H9 (cell line): ENCODE data around the gene ATP13A2. TPM values are rescaled to one million over a fixed set of nuclear protein-coding genes. Genes with fewer than 3 reads are reported as not detected.
A peak's percentile ranks its signal among the peaks of the same experiment; 100 is the strongest.

Experiments used
- DNase-seq: peaks from one replicate; pipeline ENCODE4 v3.0.0-alpha.2; 2017
- H2AFZ ChIP-seq: one replicate; pipeline ENCODE4 v1.6.1; 2013; ENCODE audit warnings: mild to moderate bottlenecking, low read length, control low read depth, moderate library complexity
- H2AK5ac ChIP-seq: 2 replicates; pipeline ENCODE4 v1.6.1; 2013; ENCODE audit warnings: low read length, control low read depth, mixed read lengths; ENCODE audit not compliant: insufficient read length
- H2BK120ac ChIP-seq: one replicate; pipeline ENCODE4 v1.6.1; 2013; ENCODE audit warnings: low read depth, mild to moderate bottlenecking, low read length, control low read depth, inconsistent platforms; ENCODE audit not compliant: poor library complexity, severe bottlenecking
- H2BK12ac ChIP-seq: 2 replicates; pipeline ENCODE4 v1.6.1; 2013; ENCODE audit warnings: low read length, control low read depth, mixed read lengths, low read depth; ENCODE audit not compliant: insufficient read length
- H2BK15ac ChIP-seq: 2 replicates; pipeline ENCODE4 v1.6.1; 2013; ENCODE audit warnings: low read depth, low read length, control low read depth
- H2BK20ac ChIP-seq: one replicate; pipeline ENCODE4 v1.6.1; 2013; ENCODE audit warnings: low read depth, mild to moderate bottlenecking, low read length, control low read depth, inconsistent platforms; ENCODE audit not compliant: poor library complexity, severe bottlenecking
- H2BK5ac ChIP-seq: 2 replicates; pipeline ENCODE4 v1.6.1; 2013; ENCODE audit warnings: low read length, control low read depth, mixed read lengths; ENCODE audit not compliant: insufficient read length
- H3K14ac ChIP-seq: 2 replicates; pipeline ENCODE4 v1.6.1; 2013; ENCODE audit warnings: low read length, control low read depth; ENCODE audit not compliant: insufficient read depth
- H3K18ac ChIP-seq: 2 replicates; pipeline ENCODE4 v1.6.1; 2013; ENCODE audit warnings: low read depth, mild to moderate bottlenecking, mixed read lengths, low read length, control low read depth; ENCODE audit not compliant: insufficient read length
- H3K23ac ChIP-seq: 2 replicates; pipeline ENCODE4 v1.6.1; 2013; ENCODE audit warnings: low read length, control low read depth, mixed read lengths, low read depth; ENCODE audit not compliant: insufficient read length
- H3K23me2 ChIP-seq: 2 replicates; pipeline ENCODE4 v1.6.1; 2013; ENCODE audit warnings: low read depth, mild to moderate bottlenecking, mixed read lengths, low read length, control low read depth; ENCODE audit not compliant: insufficient read length, poor library complexity, severe bottlenecking
- H3K27ac ChIP-seq: 2 replicates; pipeline ENCODE4 v1.5.1; 2013; ENCODE audit warnings: low read length, control low read depth, mixed read lengths, low read depth; ENCODE audit not compliant: insufficient read length
- H3K27me3 ChIP-seq: 2 replicates; pipeline ENCODE4 v1.6.1; 2013; ENCODE audit warnings: low read length, control low read depth, inconsistent platforms; ENCODE audit not compliant: insufficient read depth
- H3K4ac ChIP-seq: 2 replicates; pipeline ENCODE4 v1.6.1; 2013; ENCODE audit warnings: low read depth, mild to moderate bottlenecking, control low read depth, inconsistent platforms, low read length, moderate library complexity
- H3K4me1 ChIP-seq: 2 replicates; pipeline ENCODE4 v1.6.1; 2013; ENCODE audit warnings: low read length, control low read depth, inconsistent platforms; ENCODE audit not compliant: insufficient read depth
- H3K4me2 ChIP-seq: 2 replicates; pipeline ENCODE4 v1.6.1; 2013; ENCODE audit warnings: low read length, control low read depth, mixed read lengths; ENCODE audit not compliant: insufficient read length, insufficient read depth
- H3K56ac ChIP-seq: 2 replicates; pipeline ENCODE4 v1.6.1; 2013; ENCODE audit warnings: low read depth, mild to moderate bottlenecking, mixed read lengths, low read length, control low read depth; ENCODE audit not compliant: insufficient read length
- H3K79me1 ChIP-seq: 2 replicates; pipeline ENCODE4 v1.6.1; 2013; ENCODE audit warnings: low read depth, mild to moderate bottlenecking, moderate library complexity, low read length, control low read depth, inconsistent platforms; ENCODE audit not compliant: insufficient read depth, poor library complexity, severe bottlenecking
- H3K79me2 ChIP-seq: 2 replicates; pipeline ENCODE4 v1.6.1; 2013; ENCODE audit warnings: low read length, control low read depth, inconsistent platforms; ENCODE audit not compliant: insufficient read depth
- H3K9ac ChIP-seq: 2 replicates; pipeline ENCODE4 v1.6.1; 2013; ENCODE audit warnings: low read length, control low read depth, mixed read lengths; ENCODE audit not compliant: insufficient read length; ENCODE audit errors: extremely low read depth
- H3K9me3 ChIP-seq: one replicate; pipeline ENCODE4 v1.6.1; 2013; ENCODE audit warnings: low read depth, low read length, inconsistent platforms; ENCODE audit not compliant: control insufficient read depth
- H3T11ph ChIP-seq: one replicate; pipeline ENCODE4 v1.6.1; 2013; ENCODE audit warnings: mild to moderate bottlenecking, low read length, control low read depth, inconsistent platforms
- H4K20me1 ChIP-seq: one replicate; pipeline ENCODE4 v1.6.1; 2013; ENCODE audit not compliant: control insufficient read depth, insufficient read length, insufficient read depth
- H4K5ac ChIP-seq: 2 replicates; pipeline ENCODE4 v1.6.1; 2013; ENCODE audit warnings: low read depth, mild to moderate bottlenecking, mixed read lengths, low read length, control low read depth; ENCODE audit not compliant: insufficient read length
- H4K8ac ChIP-seq: replicated peaks from 2 replicates; pipeline ENCODE4 v1.6.1; 2013; ENCODE audit warnings: low read length, control low read depth, mixed read lengths, low read depth; ENCODE audit not compliant: insufficient read length
- H4K91ac ChIP-seq: 2 replicates; pipeline ENCODE4 v1.6.1; 2013; ENCODE audit warnings: low read depth, mild to moderate bottlenecking, moderate library complexity, mixed read lengths, low read length, control low read depth; ENCODE audit not compliant: insufficient read length
- H3K27ac Mint-ChIP-seq, 3 experiments: 2 replicates in 2 of 3; 3 replicates in 1 of 3; pipeline ENCODE4 v1.8.0; 2020 to 2021; ENCODE audit warnings: mixed read lengths in 3 of 3, mild to moderate bottlenecking in 1 of 3, moderate library complexity in 1 of 3
- H3K27me3 Mint-ChIP-seq: 2 replicates; pipeline ENCODE4 v1.8.0; 2021; ENCODE audit warnings: low read depth, mild to moderate bottlenecking, moderate library complexity, mixed read lengths
- H3K36me3 Mint-ChIP-seq, 3 experiments: 2 replicates in 2 of 3; 3 replicates in 1 of 3; pipeline ENCODE4 v1.8.0; 2020 to 2021; ENCODE audit warnings: low read depth in 3 of 3, mixed read lengths in 3 of 3; ENCODE audit not compliant: insufficient read depth in 1 of 3
- H3K4me1 Mint-ChIP-seq, 2 experiments: 2 replicates each; pipeline ENCODE4 v1.8.0; 2020; ENCODE audit warnings: mixed read lengths in 2 of 2
- H3K4me3 Mint-ChIP-seq, 2 experiments: 2 replicates in 1 of 2; 3 replicates in 1 of 2; pipeline ENCODE4 v1.8.0; 2020 to 2021; ENCODE audit warnings: mild to moderate bottlenecking in 2 of 2, mixed read lengths in 2 of 2, moderate library complexity in 1 of 2
- H3K9me3 Mint-ChIP-seq, 2 experiments: 2 replicates in 1 of 2; 3 replicates in 1 of 2; pipeline ENCODE4 v1.8.0; 2020; ENCODE audit warnings: mild to moderate bottlenecking in 2 of 2, mixed read lengths in 2 of 2, moderate library complexity in 1 of 2
- CTCF ChIP-seq: fragments of 200-600 bp; sonication (generic); conservative IDR thresholded peaks from 3 replicates; pipeline ENCODE4 v1.8.0; 2021; ENCODE audit warnings: antibody characterized with exemption, mild to moderate bottlenecking
- WGBS: extraction: QIAGEN DNeasy Blood & Tissue Kit; methylation state at CpG from one replicate; pipeline ENCODE4 v1.1.7; 2013; ENCODE audit warnings: missing lambda C conversion rate, low lambda C conversion rate, mixed read lengths; ENCODE audit not compliant: insufficient read length; ENCODE audit errors: extremely low coverage; 5-methylcytosine and 5-hydroxymethylcytosine counted together
- total RNA-seq: library from RNA; stranded (reverse); gene quantifications from 2 replicates; pipeline ENCODE4 v1.2.1, GENCODE V29; 2021

Gene ATP13A2
- total RNA-seq, 1 experiment from 2014 or later, result 53.6 TPM

- no peak overlapping the region; a peak in 1 of 7 replicates for H3K27ac Mint-ChIP-seq
- Histone ChIP-seq H2BK5ac (no peak overlapping the region), H3T11ph (no peak overlapping the region), H3K27ac (no peak overlapping the region), H4K20me1 (no peaks in the 10 kb centered on the region), H2BK120ac (no peak overlapping the region), H3K18ac (no peak overlapping the region), H2BK12ac (no peak overlapping the region), H3K4ac (no peak overlapping the region), H3K14ac (no peak overlapping the region), H3K27me3 (no peaks in the 10 kb centered on the region), H4K8ac (no peak overlapping the region), H3K79me1 (no peaks in the 10 kb centered on the region), H3K9me3 (no peaks in the 10 kb centered on the region), H3K56ac (no peak overlapping the region), H3K23ac (no peak overlapping the region), H3K23me2 (peaks cover 11% of the 10 kb centered on the region), H2BK20ac (no peak overlapping the region), H3K9ac (no peak overlapping the region), H3K79me2 (no peaks in the 10 kb centered on the region; the same call in 1 of the 2 replicates), H3K4me2 (no peak overlapping the region), H2BK15ac (no peak overlapping the region), H4K5ac (no peak overlapping the region), H2AFZ (no peak overlapping the region), H3K4me1 (no peaks in the 10 kb centered on the region; the same call in 1 of the 2 replicates), H2AK5ac (no peak overlapping the region), H4K91ac (no peak overlapping the region)
- no peaks in the 10 kb centered on the region for H3K9me3 Mint-ChIP-seq
- peaks cover 23 to 36% of the 10 kb centered on the region in 2 experiments for H3K4me1 Mint-ChIP-seq
- TF ChIP-seq CTCF, result no peak
- WGBS, result no CpG with 5 or more reads among the region's 10 CpGs
- peak overlapping the region; percentile 80 to 82 for H3K4me3 Mint-ChIP-seq
- no peak for DNase-seq
- peaks cover 9% of the 10 kb centered on the region for H3K27me3 Mint-ChIP-seq
- peaks cover 7 to 25% (median 19%) of the 10 kb centered on the region in 3 experiments; a peak in 5 of 7 replicates for H3K36me3 Mint-ChIP-seq
Observed at GRCh38 chr1:16981269-16981849, 30.4 kb downstream of the ATP13A2 start.
